ENCODE measurements around the gene FANCD2OS.
"Not testable (repeated sequence)": the region's sequence is repeated elsewhere in the genome, so short reads cannot be mapped to it uniquely, and the experiment has no call there.

The FANCD2OS gene

GRCh38 chr3:10099041-10099440, 9.0 kb downstream of the FANCD2OS start:
- H3K36me3 ChIP-seq (ENCODE audit: low read length), result peaks cover 20% of the 10 kb centered on the region
- no peaks in the 10 kb centered on the region for H3F3A ChIP-seq (ENCODE audit: insufficient read depth)
- H2AFZ ChIP-seq (ENCODE audit: low read depth, low read length, severe bottlenecking), result no peak overlapping the region
- H3K9me3 ChIP-seq (ENCODE audit: insufficient read depth, low read length), result no peaks in the 10 kb centered on the region
- H3K4me3 ChIP-seq (ENCODE audit: insufficient read depth, low read length, poor library complexity, severe bottlenecking), result no peak overlapping the region
- no peaks in the 10 kb centered on the region for H3K9me2 ChIP-seq (replicated peaks; ENCODE audit: insufficient read depth, low read length)
- H3K4me2 ChIP-seq (ENCODE audit: low read depth, low read length, poor library complexity, severe bottlenecking), result no peak overlapping the region
- H3K79me2 ChIP-seq (ENCODE audit: insufficient read depth, low read length), result no peaks in the 10 kb centered on the region
- H3K27ac ChIP-seq (ENCODE audit: low read depth, low read length), result no peak overlapping the region
- no peak overlapping the region for H3K9ac ChIP-seq (ENCODE audit: low read length)
- H4K20me1 ChIP-seq (ENCODE audit: low read depth, low read length), result no peaks in the 10 kb centered on the region; the same call in 1 of the 2 replicates
- TF ChIP-seq CTCF (IDR thresholded peaks at IDR 0.05; ENCODE audit: insufficient read depth, low read length, poor library complexity, severe bottlenecking) (no peak), EZH2phosphoT487 (conservative IDR thresholded peaks at IDR 0.05; ENCODE audit: low read length) (no peak)
- no peaks in the 10 kb centered on the region for H3K27me3 ChIP-seq (ENCODE audit: low read length)

- no peaks in the 10 kb centered on the region for H3K79me2 ChIP-seq (ENCODE audit: insufficient read depth, low read length)
- H4K20me1 ChIP-seq (ENCODE audit: low read depth, low read length), result no peaks in the 10 kb centered on the region
- TF ChIP-seq EZH2phosphoT487 (conservative IDR thresholded peaks at IDR 0.05; ENCODE audit: low read length), result no peak
- TF ChIP-seq CTCF (IDR thresholded peaks at IDR 0.05; ENCODE audit: insufficient read depth, low read length, poor library complexity, severe bottlenecking), result no peak
- no peak overlapping the region for H3K4me2 ChIP-seq (ENCODE audit: low read depth, low read length, poor library complexity, severe bottlenecking)
- H2AFZ ChIP-seq (ENCODE audit: low read depth, low read length, severe bottlenecking), result no peak overlapping the region
- peaks cover 26% of the 10 kb centered on the region for H3K36me3 ChIP-seq (ENCODE audit: low read length)
- H3K9ac ChIP-seq (ENCODE audit: low read length), result no peak overlapping the region
- H3K27ac ChIP-seq (ENCODE audit: low read depth, low read length), result no peak overlapping the region
- no peaks in the 10 kb centered on the region for H3F3A ChIP-seq (ENCODE audit: insufficient read depth)
- no peaks in the 10 kb centered on the region for H3K27me3 ChIP-seq (ENCODE audit: low read length)
- no peak overlapping the region for H3K4me3 ChIP-seq (ENCODE audit: insufficient read depth, low read length, poor library complexity, severe bottlenecking)
- H3K9me3 ChIP-seq (ENCODE audit: insufficient read depth, low read length), result no peaks in the 10 kb centered on the region
- no peaks in the 10 kb centered on the region for H3K9me2 ChIP-seq (replicated peaks; ENCODE audit: insufficient read depth, low read length)
Observed at GRCh38 chr3:10093678-10094077, 14.4 kb downstream of the FANCD2OS start.

GRCh38 chr3:10091387-10091786, 16.7 kb downstream of the FANCD2OS start:
- H2AFZ ChIP-seq (ENCODE audit: low read depth, low read length, severe bottlenecking); H3F3A ChIP-seq (ENCODE audit: insufficient read depth); H3K27ac ChIP-seq (ENCODE audit: low read depth, low read length); H4K20me1 ChIP-seq (ENCODE audit: low read depth, low read length); H3K4me2 ChIP-seq (ENCODE audit: low read depth, low read length, poor library complexity, severe bottlenecking); H3K79me2 ChIP-seq (ENCODE audit: insufficient read depth, low read length); H3K27me3 ChIP-seq (ENCODE audit: low read length); H3K9ac ChIP-seq (ENCODE audit: low read length); H3K4me3 ChIP-seq (ENCODE audit: insufficient read depth, low read length, poor library complexity, severe bottlenecking); H3K9me3 ChIP-seq (ENCODE audit: insufficient read depth, low read length); H3K9me2 ChIP-seq (replicated peaks; ENCODE audit: insufficient read depth, low read length): not testable (repeated sequence)
- H3K36me3 ChIP-seq (ENCODE audit: low read length), result peaks cover 30% of the 10 kb centered on the region

GRCh38 chr3:10090774-10091173, 17.3 kb downstream of the FANCD2OS start:
- H3K79me2 ChIP-seq (ENCODE audit: insufficient read depth, low read length); H3K9ac ChIP-seq (ENCODE audit: low read length); H3K27me3 ChIP-seq (ENCODE audit: low read length); H2AFZ ChIP-seq (ENCODE audit: low read depth, low read length, severe bottlenecking); H3K27ac ChIP-seq (ENCODE audit: low read depth, low read length); H3F3A ChIP-seq (ENCODE audit: insufficient read depth); H3K9me3 ChIP-seq (ENCODE audit: insufficient read depth, low read length); H3K4me2 ChIP-seq (ENCODE audit: low read depth, low read length, poor library complexity, severe bottlenecking); H3K4me3 ChIP-seq (ENCODE audit: insufficient read depth, low read length, poor library complexity, severe bottlenecking); H4K20me1 ChIP-seq (ENCODE audit: low read depth, low read length); H3K9me2 ChIP-seq (replicated peaks; ENCODE audit: insufficient read depth, low read length): not testable (repeated sequence)
- peaks cover 27% of the 10 kb centered on the region for H3K36me3 ChIP-seq (ENCODE audit: low read length)
